HG02981 (cell line): ENCODE results near the gene HOXD12.

Source experiments
- ATAC-seq: cut with Tn5 transposase; IDR thresholded peaks from one replicate; pipeline ENCODE4 v1.9.1; 2021; ENCODE audit warnings: mild to moderate bottlenecking, moderate library complexity; ENCODE audit not compliant: unreplicated experiment

HOXD12 gene

DNA sequence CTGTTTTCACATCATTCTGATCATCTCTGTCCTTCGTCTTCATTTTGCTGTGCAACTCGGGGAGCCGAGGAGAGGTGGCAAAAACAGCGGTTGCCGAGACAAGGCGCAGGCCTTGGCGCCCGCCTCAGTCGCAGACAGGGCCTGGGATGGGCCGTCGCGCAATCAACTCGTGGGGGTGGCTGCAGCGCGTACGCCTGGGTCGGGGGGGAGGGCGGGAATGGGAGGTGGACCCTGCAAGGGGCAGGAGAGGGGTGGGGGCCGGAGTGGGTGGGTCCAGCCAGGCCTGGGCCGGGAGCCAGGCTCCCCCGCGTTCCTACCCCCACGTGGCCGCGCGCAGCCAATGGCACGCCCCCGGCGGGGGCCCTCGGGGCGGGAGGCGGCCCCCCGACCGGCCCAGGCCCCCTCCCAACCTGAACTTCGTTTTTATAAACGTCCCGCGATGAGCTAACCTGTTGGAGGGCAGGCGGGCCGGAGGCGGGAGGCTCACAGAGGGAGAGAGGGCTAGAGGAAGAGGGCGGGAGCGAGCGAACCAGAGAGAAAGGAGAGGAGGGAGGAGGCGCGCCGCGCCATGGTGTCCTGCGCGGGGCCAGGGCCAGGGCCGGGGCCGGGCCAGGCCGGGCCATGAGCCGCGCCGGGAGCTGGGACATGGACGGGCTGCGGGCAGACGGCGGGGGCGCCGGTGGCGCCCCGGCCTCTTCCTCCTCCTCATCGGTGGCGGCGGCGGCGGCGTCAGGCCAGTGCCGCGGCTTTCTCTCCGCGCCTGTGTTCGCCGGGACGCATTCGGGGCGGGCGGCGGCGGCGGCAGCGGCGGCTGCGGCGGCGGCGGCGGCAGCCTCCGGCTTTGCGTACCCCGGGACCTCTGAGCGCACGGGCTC lies 7.1 kb upstream of the HOXD12 start, which contains the start of gene HOXD13:
Gene HOXD13 (plus strand): TSS at position 452 of the 875 bp plus-strand sequence. CDS start 170 bp downstream, at position 622.
- no peak for ATAC-seq

DNA sequence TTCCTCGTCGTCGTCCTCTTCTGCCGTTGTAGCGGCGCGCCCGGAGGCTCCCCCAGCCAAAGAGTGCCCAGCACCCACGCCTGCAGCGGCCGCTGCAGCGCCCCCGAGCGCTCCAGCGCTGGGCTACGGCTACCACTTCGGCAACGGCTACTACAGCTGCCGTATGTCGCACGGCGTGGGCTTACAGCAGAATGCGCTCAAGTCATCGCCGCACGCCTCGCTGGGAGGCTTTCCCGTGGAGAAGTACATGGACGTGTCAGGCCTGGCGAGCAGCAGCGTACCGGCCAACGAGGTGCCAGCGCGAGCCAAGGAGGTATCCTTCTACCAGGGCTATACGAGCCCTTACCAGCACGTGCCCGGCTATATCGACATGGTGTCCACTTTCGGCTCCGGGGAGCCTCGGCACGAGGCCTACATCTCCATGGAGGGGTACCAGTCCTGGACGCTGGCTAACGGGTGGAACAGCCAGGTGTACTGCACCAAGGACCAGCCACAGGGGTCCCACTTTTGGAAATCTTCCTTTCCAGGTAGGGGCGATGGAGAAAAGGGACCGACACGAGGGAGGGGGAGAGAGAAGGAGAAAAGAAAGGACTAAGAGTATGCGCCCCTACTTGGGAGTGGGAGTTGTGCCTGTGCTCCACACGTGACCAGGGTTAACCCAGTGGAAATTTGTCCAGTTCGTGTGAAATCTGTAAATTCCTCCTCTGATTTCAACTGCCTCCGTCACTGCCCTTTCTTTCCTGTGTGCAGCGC lies 6.3 kb upstream of the HOXD12 start:
- ATAC-seq: no peak

- no peak for ATAC-seq
Measured at GRCh38 chr2:176093898-176094249, 5.7 kb upstream of the HOXD12 start.

GRCh38 chr2:176094349-176094748 lies 5.2 kb upstream of the HOXD12 start:
- ATAC-seq: no peak

DNA sequence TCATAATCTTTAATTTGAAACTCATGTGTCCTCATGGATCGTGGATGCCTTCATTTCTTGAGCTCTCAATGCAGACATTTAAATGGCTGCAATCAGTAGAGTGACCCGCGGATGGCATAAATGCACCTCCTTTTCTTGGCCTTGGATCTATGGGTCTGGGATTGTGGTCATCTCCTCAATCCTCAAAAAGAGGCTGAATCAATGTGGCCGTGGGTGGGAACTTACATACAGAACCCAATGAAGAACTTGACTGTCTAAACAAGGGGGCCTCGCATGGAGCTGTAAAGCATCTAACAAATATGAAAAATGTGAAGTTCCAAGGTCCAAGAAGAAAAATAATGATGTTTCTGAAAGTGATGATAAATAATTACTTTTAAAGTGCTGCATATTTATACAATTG lies 4.2 kb upstream of the HOXD12 start:
- ATAC-seq: no peak

DNA sequence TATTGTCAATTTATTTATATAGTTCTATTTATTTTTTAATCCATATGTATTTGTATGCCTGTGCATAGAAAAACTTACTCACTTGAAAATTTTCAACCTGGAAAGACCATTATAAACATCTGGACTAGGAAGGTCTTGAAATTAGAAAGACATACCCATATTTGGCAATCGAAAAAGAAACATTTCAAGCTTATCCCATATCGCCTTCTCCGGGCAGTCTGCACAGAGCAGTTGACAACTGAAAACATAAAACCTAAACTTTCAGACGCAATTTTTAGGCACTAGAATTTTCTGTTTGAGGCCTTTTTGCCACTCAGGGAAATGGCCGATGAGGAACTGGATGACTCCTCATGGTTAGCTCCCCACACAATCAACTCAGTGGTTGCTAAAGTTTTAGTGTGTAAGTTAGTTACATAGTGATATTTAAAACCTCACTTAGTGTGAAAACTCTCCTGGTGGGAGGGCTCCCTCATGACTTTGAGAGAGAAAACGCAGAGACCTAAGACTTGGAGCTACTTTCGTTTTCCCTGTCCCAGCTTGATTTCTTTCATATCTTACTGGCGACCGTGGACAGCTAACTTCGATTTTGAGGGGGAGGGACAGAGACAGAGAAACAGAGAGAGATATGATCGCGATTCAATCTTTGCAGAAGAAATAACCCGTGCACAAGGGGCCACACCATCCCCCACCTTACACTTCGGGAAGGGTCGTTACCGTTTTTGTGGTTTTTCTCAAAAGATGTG lies 3.2 kb upstream of the HOXD12 start:
- no peak for ATAC-seq

DNA sequence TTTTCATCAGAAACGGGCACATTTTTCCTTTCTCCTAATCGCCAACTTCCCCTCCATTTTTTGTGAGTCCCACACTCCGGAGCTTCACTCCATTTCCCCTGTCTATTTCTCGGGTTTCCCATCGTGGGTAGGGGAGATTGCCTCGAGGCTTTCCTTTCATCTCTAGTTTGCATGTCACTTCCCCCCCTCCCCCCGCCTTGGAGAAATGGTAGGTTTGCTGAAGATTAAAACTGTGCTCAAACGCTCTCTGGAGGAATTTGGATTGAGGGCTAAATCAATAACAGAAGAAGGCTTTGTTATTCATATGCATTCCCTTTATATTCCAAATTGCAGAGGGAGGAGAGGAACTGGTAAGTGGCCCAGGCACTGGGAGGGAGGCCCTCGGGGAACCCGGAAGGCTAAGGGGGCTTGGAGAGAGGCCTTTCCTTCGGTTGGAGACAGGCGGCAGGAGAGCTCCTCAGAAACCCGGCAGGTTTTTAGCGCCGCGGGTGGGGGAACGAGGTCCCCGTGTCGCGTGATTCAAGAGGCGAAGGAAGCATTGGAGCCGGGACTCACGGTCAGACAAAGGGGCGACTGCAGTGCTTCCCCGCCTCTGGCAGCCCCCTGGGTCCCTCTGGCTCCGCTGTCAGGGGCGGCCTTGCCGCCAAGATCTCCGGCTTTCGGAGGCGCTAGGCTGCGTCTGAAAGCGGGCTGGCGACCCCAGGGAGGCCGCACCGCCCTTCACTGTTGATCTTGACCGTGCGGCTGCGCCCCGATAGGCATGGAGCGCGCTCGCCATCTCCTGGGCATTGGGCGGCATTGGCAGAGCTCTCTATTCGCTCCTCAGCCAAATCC lies 2.4 kb upstream of the HOXD12 start:
- peak; percentile 69 for ATAC-seq

GRCh38 chr2:176097820-176098365 lies 1.7 kb upstream of the HOXD12 start:
- no peak for ATAC-seq

- no peak for ATAC-seq
Measured at GRCh38 chr2:176098366-176099158, 1.0 kb upstream of the HOXD12 start.

- ATAC-seq: no peak
Measured at GRCh38 chr2:176099159-176099727, 352 bp upstream of the HOXD12 start.

DNA sequence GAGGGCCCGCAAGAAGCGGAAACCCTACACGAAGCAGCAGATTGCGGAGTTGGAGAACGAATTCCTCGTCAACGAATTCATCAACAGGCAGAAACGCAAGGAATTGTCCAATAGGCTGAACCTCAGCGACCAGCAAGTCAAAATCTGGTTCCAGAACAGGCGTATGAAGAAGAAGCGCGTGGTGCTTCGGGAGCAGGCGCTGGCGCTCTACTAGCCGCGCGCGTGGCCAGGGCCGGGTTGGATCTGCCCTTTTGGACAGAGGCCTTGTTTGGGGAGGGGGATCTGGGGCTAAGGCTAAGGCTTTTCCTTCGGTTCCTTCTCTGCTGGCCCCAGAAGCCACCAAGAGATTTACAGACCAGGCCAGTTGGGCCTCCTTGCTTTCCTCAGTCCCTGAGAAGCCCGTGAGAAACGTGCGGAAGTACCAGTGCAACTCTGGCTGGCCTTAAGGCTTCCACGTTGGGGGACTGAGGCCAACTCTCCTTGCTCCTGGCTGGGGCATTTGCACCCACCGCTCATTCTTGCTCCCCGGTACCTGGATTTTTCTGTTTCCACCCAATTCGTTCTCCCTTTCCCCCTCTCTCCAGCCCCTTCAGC lies 1.0 kb downstream of the HOXD12 start:
- no peak for ATAC-seq

GRCh38 chr2:176101216-176101830 lies 1.7 kb downstream of the HOXD12 start:
- no peak for ATAC-seq

DNA sequence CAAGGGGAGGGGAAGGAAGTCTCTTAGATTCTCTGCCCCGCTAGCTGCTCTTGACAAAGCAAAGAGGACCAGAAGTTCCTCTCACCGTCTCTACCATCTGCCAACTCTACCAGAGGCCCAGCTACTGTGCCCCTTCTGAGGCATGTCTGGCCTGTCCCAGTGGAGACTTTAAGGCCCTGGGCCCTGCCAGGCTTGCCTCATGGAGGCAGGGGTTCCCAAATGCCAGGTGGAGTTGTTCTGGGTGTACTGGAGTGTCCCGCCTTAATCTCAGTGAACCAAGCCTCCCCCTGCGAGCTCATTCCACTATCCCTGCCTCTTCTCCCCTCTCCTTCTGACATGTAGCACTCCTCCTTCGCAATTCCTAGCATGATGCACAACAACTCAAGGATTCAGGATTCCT lies 2.2 kb downstream of the HOXD12 start:
- no peak for ATAC-seq

- no peak for ATAC-seq
Measured at GRCh38 chr2:176102309-176102866, 2.8 kb downstream of the HOXD12 start.

GRCh38 chr2:176103194-176103593 lies 3.6 kb downstream of the HOXD12 start:
- ATAC-seq: no peak

DNA sequence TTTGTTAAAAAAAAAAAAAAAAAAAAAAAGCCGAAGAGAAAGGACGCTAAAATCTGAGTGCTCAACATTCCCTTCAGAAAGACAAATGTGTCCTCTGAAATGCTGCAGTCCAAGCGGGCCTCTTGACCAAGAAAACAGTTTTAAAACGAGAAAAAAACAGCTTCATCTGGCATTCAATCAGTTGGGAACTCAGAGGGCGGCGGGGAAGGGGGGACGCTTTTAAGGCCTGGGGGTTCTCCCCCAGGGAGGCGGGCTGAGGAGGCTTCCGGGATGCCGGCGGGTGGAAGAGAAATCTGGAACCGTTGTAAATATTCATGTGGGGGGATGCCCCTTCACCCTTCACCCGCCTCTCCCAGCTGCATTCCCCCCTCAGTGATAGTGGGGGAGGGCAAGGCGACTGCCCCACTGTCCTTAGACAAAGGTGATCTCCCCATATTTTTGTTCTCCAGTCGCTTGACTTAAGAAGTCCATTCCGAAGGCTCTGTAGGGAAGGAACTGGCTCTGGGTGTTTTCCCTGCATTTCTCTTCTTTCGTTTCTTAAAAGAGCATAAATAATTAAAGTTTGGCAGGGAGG lies 4.2 kb downstream of the HOXD12 start:
- ATAC-seq: no peak

GRCh38 chr2:176104316-176105077 lies 4.9 kb downstream of the HOXD12 start:
- no peak for ATAC-seq
